HepG2 (cell line): ENCODE measurements around the gene VAV2. TPM values are rescaled to one million over a fixed set of nuclear protein-coding genes. Genes with fewer than 3 reads are reported as not detected.

Experiments used
- CEBPG ChIP-seq: IDR thresholded peaks from 2 replicates; pipeline ENCODE4 v1.6.1; 2016
- DNMT1 ChIP-seq: sonication (generic); formaldehyde crosslinking; IDR thresholded peaks from 2 replicates; pipeline ENCODE4 v1.5.1; 2020; ENCODE audit warnings: mild to moderate bottlenecking, missing genetic modification reagents
- HNRNPH1 ChIP-seq: fragments of 200-400 bp; formaldehyde crosslinking; optimal IDR thresholded peaks from 2 replicates; pipeline ENCODE3; 2017; ENCODE audit warnings: mild to moderate bottlenecking, low read depth, low read length
- IKZF1 ChIP-seq: fragments of 450-650 bp; IDR thresholded peaks from 2 replicates; pipeline ENCODE4 v1.7.1; 2016
- MIER2 ChIP-seq: IDR thresholded peaks from 2 replicates; pipeline ENCODE4 v1.6.1; 2016; ENCODE audit warnings: missing biosample characterization, missing genetic modification reagents
- RORA ChIP-seq: sonication (generic); formaldehyde crosslinking; IDR thresholded peaks from 2 replicates; pipeline ENCODE4 v1.5.0; 2020; ENCODE audit warnings: mild to moderate bottlenecking, missing genetic modification reagents, moderate library complexity
- SKI ChIP-seq: fragments of 450-650 bp; IDR thresholded peaks from one replicate; pipeline ENCODE4 v1.6.1; 2018; ENCODE audit warnings: mild to moderate bottlenecking; ENCODE audit not compliant: partially characterized antibody
- YEATS4 ChIP-seq: sonication (generic); formaldehyde crosslinking; IDR thresholded peaks from 2 replicates; pipeline ENCODE4 v1.4.0; 2020; ENCODE audit warnings: missing genetic modification reagents, borderline replicate concordance
- ZMYM3 ChIP-seq: sonication (generic); formaldehyde crosslinking; IDR thresholded peaks from 2 replicates; pipeline ENCODE4 v1.5.1; 2020; ENCODE audit warnings: mild to moderate bottlenecking, missing genetic modification reagents
- ZNF12 ChIP-seq: sonication (generic); formaldehyde crosslinking; IDR thresholded peaks from 2 replicates; pipeline ENCODE4 v1.5.0; 2020; ENCODE audit warnings: missing genetic modification reagents
- ZNF138 ChIP-seq: sonication (generic); formaldehyde crosslinking; IDR thresholded peaks from 2 replicates; pipeline ENCODE4 v1.5.0; 2020; ENCODE audit warnings: mild to moderate bottlenecking, low read depth, missing genetic modification reagents
- ZNF251 ChIP-seq: sonication (generic); formaldehyde crosslinking; IDR thresholded peaks from 2 replicates; pipeline ENCODE4 v1.9.0; 2021; ENCODE audit warnings: mild to moderate bottlenecking, missing genetic modification reagents
- ZNF256 ChIP-seq: sonication (generic); formaldehyde crosslinking; conservative IDR thresholded peaks from 2 replicates; pipeline ENCODE4 v1.4.0; 2020; ENCODE audit warnings: missing genetic modification reagents
- ZNF562 ChIP-seq: sonication (generic); formaldehyde crosslinking; IDR thresholded peaks from 2 replicates; pipeline ENCODE4 v1.8.0; 2022; ENCODE audit warnings: missing genetic modification reagents, borderline replicate concordance
- ZNF614 ChIP-seq: IDR thresholded peaks from 2 replicates; pipeline ENCODE4 v1.6.1; 2018; ENCODE audit warnings: missing biosample characterization, missing genetic modification reagents, inconsistent platforms, borderline replicate concordance
- ZSCAN20 ChIP-seq: sonication (generic); formaldehyde crosslinking; IDR thresholded peaks from 2 replicates; pipeline ENCODE4 v1.4.0; 2020; ENCODE audit warnings: missing genetic modification reagents, mild to moderate bottlenecking, borderline replicate concordance
- polyA plus RNA-seq, 8 experiments: library from polyadenylated mRNA; depleted of rRNA in 3 of 8; stranded (reverse) in 7 of 8; unstranded in 1 of 8; fragments of >200 nt; fragmentation: Illumina TruSeq in 4 of 8; extraction: Trizol in 4 of 8; gene quantifications; 2 replicates each; pipeline versions ENCODE4 v1.2.1 to v1.2.3, GENCODE V29; 2011 to 2016; ENCODE audit warnings: low read depth in 4 of 8, missing spikeins in 1 of 8, mixed read lengths in 1 of 8; ENCODE audit not compliant: insufficient read depth in 1 of 8
- total RNA-seq, 5 experiments: library from RNA; depleted of rRNA; stranded (reverse); fragments of >200 nt; fragmentation: Illumina TruSeq; extraction: Trizol; gene quantifications; 2 replicates each; pipeline ENCODE4 v1.2.3, GENCODE V29; 2016; ENCODE audit warnings: low read depth in 1 of 5
- TF ChIP-seq, protein P1 (sequence below): IDR thresholded peaks from 2 replicates; pipeline ENCODE4 v1.6.1; 2012; ENCODE audit warnings: low read length, improper control_type of control experiment
- TF ChIP-seq, protein P2 (sequence below): sonication (generic); formaldehyde crosslinking; IDR thresholded peaks from 2 replicates; pipeline ENCODE4 v1.4.0; 2020; ENCODE audit warnings: missing genetic modification reagents, mild to moderate bottlenecking, borderline replicate concordance
- TF ChIP-seq, protein P3 (sequence below): sonication (generic); formaldehyde crosslinking; IDR thresholded peaks from 2 replicates; pipeline ENCODE4 v1.8.0; 2022; ENCODE audit warnings: mild to moderate bottlenecking, missing genetic modification reagents; ENCODE audit not compliant: insufficient replicate concordance
- TF ChIP-seq, protein P4 (sequence below): sonication (generic); formaldehyde crosslinking; IDR thresholded peaks from 2 replicates; pipeline ENCODE4 v1.5.0; 2020; ENCODE audit warnings: mild to moderate bottlenecking, missing genetic modification reagents, moderate library complexity

The VAV2 gene
- total and polyA plus RNA-seq, 2 of the 13 experiments (the other 11 are each of a cell fraction or from before 2014, with no cell fraction given) = 22.5 to 22.9 TPM

DNA sequence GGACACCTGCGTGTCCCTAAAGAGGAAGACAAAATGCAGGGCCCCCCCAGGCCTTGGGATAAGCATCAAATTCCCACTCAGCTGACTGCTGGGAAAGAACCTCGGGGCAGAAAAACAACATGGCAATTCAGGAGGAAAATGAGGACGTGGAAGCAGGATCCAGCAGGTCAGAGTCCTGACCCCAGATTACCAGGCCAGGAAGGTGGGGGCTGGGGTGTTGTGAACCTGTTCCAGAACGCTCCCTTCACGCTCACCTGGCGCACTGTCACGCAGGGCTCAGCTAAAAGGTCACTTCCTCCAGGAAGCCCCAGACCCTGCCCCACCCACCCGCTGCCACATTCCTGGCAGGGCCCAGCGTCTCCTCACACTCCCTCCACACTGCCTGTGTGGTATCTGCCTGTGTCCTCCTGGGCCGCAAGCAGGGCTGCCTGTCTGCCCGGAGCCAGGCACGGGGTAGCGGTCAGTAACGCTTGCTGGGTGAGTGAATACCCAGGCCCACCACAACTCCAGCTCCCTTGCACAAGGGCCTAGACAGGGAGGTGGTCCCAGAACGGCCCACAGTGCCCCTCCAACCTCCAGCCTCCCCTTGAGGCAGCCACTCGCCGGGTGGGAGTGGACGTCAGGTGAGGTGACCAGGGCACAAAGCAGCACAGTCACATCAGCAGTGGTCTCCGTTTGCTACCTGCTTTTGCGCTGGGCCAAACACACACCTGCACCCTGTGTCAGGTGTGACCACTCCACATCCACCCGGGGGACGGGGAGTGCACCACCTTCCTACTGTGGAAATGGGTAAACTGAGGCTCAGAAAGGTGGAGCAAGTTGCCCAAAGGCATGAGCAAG lies 18.1 kb downstream of the VAV2 start (continued):
- TF ChIP-seq ZNF256 (CRISPR knock-in tag) = no peak
- TF ChIP-seq, protein P1, sequence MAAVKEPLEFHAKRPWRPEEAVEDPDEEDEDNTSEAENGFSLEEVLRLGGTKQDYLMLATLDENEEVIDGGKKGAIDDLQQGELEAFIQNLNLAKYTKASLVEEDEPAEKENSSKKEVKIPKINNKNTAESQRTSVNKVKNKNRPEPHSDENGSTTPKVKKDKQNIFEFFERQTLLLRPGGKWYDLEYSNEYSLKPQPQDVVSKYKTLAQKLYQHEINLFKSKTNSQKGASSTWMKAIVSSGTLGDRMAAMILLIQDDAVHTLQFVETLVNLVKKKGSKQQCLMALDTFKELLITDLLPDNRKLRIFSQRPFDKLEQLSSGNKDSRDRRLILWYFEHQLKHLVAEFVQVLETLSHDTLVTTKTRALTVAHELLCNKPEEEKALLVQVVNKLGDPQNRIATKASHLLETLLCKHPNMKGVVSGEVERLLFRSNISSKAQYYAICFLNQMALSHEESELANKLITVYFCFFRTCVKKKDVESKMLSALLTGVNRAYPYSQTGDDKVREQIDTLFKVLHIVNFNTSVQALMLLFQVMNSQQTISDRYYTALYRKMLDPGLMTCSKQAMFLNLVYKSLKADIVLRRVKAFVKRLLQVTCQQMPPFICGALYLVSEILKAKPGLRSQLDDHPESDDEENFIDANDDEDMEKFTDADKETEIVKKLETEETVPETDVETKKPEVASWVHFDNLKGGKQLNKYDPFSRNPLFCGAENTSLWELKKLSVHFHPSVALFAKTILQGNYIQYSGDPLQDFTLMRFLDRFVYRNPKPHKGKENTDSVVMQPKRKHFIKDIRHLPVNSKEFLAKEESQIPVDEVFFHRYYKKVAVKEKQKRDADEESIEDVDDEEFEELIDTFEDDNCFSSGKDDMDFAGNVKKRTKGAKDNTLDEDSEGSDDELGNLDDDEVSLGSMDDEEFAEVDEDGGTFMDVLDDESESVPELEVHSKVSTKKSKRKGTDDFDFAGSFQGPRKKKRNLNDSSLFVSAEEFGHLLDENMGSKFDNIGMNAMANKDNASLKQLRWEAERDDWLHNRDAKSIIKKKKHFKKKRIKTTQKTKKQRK = no peak
- no peak for TF ChIP-seq ZNF251
- TF ChIP-seq, protein P2, sequence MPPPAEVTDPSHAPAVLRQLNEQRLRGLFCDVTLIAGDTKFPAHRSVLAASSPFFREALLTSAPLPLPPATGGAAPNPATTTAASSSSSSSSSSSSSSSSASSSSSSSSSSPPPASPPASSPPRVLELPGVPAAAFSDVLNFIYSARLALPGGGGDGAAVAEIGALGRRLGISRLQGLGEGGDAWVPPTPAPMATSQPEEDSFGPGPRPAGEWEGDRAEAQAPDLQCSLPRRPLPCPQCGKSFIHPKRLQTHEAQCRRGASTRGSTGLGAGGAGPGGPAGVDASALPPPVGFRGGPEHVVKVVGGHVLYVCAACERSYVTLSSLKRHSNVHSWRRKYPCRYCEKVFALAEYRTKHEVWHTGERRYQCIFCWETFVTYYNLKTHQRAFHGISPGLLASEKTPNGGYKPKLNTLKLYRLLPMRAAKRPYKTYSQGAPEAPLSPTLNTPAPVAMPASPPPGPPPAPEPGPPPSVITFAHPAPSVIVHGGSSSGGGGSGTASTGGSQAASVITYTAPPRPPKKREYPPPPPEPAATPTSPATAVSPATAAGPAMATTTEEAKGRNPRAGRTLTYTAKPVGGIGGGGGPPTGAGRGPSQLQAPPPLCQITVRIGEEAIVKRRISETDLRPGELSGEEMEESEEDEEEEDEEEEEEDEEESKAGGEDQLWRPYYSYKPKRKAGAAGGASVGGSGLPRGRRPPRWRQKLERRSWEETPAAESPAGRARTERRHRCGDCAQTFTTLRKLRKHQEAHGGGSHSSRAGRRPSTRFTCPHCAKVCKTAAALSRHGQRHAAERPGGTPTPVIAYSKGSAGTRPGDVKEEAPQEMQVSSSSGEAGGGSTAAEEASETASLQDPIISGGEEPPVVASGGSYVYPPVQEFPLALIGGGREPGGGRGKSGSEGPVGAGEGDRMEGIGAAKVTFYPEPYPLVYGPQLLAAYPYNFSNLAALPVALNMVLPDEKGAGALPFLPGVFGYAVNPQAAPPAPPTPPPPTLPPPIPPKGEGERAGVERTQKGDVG (CRISPR knock-in tag) = peak; percentile 81
- TF ChIP-seq ZNF12 (CRISPR knock-in tag) = no peak
- TF ChIP-seq, protein P3, sequence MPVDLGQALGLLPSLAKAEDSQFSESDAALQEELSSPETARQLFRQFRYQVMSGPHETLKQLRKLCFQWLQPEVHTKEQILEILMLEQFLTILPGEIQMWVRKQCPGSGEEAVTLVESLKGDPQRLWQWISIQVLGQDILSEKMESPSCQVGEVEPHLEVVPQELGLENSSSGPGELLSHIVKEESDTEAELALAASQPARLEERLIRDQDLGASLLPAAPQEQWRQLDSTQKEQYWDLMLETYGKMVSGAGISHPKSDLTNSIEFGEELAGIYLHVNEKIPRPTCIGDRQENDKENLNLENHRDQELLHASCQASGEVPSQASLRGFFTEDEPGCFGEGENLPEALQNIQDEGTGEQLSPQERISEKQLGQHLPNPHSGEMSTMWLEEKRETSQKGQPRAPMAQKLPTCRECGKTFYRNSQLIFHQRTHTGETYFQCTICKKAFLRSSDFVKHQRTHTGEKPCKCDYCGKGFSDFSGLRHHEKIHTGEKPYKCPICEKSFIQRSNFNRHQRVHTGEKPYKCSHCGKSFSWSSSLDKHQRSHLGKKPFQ (CRISPR knock-in tag) = no peak
- no peak for TF ChIP-seq MIER2
- TF ChIP-seq CEBPG (CRISPR knock-in tag) = 0 out of 2 replicates have a peak, but pooled peaks have one; percentile 21
- TF ChIP-seq IKZF1 = no peak
- peak; percentile 28; the same call in 1 of the 2 replicates for TF ChIP-seq ZMYM3 (CRISPR knock-in tag)
- TF ChIP-seq RORA (CRISPR knock-in tag) = no peak
- TF ChIP-seq ZSCAN20 (CRISPR knock-in tag) = no peak
- no peak for TF ChIP-seq ZNF614 (CRISPR knock-in tag)
- TF ChIP-seq, protein P4, sequence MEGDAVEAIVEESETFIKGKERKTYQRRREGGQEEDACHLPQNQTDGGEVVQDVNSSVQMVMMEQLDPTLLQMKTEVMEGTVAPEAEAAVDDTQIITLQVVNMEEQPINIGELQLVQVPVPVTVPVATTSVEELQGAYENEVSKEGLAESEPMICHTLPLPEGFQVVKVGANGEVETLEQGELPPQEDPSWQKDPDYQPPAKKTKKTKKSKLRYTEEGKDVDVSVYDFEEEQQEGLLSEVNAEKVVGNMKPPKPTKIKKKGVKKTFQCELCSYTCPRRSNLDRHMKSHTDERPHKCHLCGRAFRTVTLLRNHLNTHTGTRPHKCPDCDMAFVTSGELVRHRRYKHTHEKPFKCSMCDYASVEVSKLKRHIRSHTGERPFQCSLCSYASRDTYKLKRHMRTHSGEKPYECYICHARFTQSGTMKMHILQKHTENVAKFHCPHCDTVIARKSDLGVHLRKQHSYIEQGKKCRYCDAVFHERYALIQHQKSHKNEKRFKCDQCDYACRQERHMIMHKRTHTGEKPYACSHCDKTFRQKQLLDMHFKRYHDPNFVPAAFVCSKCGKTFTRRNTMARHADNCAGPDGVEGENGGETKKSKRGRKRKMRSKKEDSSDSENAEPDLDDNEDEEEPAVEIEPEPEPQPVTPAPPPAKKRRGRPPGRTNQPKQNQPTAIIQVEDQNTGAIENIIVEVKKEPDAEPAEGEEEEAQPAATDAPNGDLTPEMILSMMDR = no peak
- no peak for TF ChIP-seq ZNF562
- TF ChIP-seq YEATS4 = no peak
- TF ChIP-seq ZNF138 (CRISPR knock-in tag) = no peak
- no peak for TF ChIP-seq HNRNPH1
- no peak for TF ChIP-seq SKI
- TF ChIP-seq DNMT1 (CRISPR knock-in tag) = no peak
